Measurements from ENCODE around the gene CLSTN2.

The CLSTN2 gene

GRCh38 chr3:140153736-140154135, 218.8 kb downstream of the CLSTN2 start:
- no peak for DNase-seq

DNA sequence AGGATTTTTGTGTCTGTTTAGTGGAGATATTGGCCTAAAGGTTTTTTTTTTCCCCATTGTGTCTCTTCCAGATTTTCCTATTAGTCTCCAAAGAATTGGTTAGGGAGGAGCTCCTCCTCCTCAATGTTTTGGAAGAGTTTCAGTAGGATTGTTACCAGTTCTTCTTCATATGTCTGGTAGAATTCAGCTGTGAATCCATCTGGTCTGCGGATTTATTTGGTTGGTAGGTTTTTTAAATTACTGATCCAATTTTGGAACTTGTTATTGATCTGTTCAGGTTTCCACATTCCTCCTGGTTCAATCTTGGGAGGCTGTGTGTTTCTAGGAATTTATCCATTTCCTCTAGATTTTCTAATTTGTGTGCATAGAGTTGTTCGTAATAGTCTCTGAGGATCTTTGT, 222.2 kb downstream of the CLSTN2 start:
- no peak for DNase-seq

GRCh38 chr3:140159646-140160045, 224.7 kb downstream of the CLSTN2 start:
- no peak for DNase-seq

DNA sequence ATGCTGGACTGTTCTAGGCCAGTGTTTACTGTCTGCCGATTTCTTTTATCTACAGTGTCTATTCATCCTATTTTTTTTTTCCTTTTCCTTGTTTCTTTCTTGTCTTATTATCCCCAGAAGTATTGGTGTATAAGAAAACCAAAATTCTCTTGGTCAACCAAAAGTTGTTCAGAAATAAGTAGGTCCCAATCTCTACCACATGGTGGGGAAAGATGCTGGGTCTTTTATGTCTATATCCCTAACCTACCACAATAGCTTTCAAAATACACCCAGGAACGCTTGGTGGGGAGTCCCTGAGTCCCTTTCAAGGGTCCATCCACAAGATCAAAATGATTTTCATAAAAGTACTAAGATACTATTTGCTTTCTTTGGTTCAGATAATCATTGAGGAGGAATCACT, 225.6 kb downstream of the CLSTN2 start:
- DNase-seq = no peak

- no peak for DNase-seq
Observed at GRCh38 chr3:140162551-140162950, 227.6 kb downstream of the CLSTN2 start.

DNA sequence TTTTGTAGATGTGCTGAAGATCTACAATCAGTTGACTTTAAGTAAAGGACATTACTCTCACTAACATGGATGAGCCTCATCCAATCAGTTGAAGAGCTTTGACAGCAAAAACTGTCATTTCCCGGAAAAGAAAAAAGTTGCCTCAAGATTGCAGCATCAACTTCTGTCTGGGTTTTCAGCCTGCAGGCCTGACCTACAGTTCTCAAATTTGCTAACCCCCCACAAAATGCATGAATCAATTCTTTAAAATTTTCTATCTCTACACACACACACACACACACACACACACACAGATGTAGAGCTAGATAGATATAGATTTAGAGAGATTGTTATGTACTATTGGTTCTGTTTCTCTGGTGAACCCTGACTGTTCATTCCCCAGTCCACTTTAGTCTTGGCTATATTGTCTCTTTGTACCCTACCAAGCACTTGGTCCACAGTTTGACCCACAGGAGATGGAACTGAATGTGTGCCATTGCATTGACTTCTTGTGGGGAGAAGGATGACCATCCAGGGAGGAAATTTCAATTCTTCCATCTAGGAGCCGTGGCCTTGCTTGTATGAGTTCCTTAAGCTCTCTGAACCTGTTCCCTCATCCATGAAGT, 228.3 kb downstream of the CLSTN2 start:
- peak; percentile 22 for DNase-seq

- no peak for DNase-seq
Observed at GRCh38 chr3:140164156-140164555, 229.2 kb downstream of the CLSTN2 start.

DNA sequence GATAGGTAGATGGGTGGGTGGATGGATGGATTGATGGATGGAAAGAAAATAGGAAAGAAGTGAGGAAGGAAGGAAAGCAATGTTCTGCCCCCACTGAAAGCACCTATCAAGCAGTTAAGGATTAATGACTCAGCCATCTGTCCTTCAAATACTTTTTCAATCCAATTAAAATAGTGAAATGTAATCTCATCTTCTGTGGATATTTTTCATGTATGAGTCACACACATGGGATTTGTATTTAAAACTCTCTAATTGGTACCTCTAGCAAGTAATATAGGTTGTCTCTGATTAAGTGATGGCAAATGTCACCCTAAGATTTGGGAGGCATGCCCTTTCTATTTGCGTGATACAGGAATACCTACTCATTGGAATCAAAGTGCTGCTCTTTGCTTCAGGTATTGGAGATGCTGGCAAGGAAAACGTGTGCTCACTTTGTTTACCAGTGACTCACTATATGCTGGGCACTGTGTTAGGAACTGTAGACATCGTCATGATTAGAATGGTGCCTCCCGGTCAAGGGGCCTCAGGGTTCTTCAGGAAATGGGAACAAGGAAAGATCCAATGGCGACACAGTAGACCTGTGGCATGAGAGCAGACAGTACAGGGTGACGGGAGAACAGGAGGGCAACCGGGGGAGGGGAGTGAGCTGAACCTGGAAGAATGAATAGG, 230.1 kb downstream of the CLSTN2 start:
- DNase-seq = peak; percentile 27

DNA sequence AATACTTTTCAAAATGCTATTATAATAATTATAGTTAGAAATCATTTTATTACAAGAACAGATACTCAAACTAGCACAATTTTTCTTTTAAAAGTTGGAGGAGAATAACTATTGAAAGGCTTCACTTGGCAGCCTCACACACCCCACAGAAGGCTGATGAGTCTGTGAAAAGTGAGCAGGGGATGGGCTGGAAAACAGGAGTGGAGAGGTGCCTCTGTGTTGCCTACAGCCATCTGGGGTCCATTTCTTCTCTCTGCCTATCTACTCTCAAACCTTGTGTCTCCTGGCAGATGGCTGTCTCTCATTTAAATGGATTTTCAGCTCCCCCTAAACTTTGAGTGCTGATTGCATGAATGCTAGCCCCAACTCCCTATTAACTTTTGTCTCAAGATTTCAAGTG, 230.8 kb downstream of the CLSTN2 start:
- DNase-seq = no peak

DNA sequence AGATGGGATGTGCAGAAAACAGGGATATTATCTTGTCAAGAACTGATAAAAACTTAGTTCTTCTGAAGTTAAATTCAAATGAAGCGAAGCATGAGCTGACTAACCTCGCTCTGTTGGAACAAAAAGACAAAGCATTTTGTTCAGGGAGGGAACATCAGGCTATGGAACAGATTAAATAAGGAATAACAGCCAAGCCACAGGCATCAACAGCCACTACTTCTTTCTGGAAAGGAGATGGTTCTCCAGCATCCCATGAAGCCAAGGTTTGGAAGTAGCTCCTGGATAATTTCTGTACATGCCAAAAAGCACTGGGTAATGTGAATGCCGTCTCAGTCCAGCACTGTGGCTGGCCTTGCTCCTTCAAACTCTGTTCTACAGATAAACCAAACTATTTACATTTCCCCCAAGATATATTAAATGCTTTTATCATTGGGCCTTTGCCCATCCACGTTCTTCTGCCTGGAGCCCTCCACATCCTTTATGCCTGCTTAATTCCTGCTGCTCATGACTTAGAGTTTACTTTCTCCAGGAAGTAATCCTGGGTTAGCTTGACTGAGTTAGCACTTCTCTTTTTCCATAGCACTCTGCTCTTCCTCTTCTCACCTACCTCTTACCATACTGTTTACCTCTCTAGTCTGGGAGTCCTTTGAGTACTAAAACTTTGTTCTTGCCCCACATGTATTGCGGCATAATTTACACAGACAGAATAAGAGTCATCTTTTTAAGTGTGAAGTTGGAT, 232.0 kb downstream of the CLSTN2 start:
- peak; percentile 14 for DNase-seq

- peak; percentile 25 for DNase-seq
Observed at GRCh38 chr3:140167600-140168281, 232.8 kb downstream of the CLSTN2 start.

- DNase-seq = no peak
Observed at GRCh38 chr3:140170612-140171011, 235.6 kb downstream of the CLSTN2 start.

- DNase-seq = peak; percentile 62
Observed at GRCh38 chr3:140176526-140176925, 241.5 kb downstream of the CLSTN2 start.

- DNase-seq = peak; percentile 4
Observed at GRCh38 chr3:140177943-140178342, 243.0 kb downstream of the CLSTN2 start.

- DNase-seq = no peak
Observed at GRCh38 chr3:140178482-140178881, 243.5 kb downstream of the CLSTN2 start.

DNA sequence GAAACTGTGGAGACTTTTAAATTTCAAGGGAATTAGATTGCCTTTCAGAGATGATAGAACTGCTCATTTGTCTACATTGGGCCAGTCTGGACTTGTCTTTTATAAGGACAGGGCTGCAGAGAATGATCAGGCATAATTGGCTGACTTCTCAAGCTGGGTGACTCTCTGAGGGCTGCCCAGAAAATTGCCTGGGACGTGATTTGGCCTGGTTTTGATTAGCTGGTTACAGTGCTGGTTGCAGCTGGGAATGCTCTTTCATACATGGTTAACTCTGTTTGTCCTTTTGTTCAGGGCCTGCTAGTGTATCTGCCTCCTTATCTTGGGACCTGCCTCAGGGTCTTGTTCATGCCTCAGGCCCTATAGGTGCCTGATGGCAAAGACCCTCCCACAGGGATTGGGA, 245.6 kb downstream of the CLSTN2 start:
- DNase-seq = peak; percentile 2

DNA sequence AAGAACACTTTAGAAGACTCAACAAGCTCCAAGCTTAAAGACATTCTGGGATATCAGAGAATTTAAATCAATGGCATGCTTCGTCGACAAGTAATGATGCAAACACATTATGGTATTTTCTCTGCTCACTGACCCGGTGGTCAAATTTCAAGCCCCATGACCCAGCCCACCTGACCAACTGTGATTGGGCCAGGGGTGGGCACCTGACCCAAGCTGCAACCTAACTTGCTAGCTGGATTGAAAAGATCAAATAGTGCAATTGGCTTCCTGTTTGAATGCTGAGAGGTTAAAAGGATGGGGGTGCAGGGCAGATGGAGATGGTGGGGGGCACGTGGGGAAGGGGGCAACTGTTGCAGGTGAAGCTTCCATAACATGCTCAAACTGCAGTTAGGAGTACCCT, 250.4 kb downstream of the CLSTN2 start:
- no peak for DNase-seq

- peak; percentile 62 for DNase-seq
Observed at GRCh38 chr3:140186421-140186920, 251.5 kb downstream of the CLSTN2 start.

DNA sequence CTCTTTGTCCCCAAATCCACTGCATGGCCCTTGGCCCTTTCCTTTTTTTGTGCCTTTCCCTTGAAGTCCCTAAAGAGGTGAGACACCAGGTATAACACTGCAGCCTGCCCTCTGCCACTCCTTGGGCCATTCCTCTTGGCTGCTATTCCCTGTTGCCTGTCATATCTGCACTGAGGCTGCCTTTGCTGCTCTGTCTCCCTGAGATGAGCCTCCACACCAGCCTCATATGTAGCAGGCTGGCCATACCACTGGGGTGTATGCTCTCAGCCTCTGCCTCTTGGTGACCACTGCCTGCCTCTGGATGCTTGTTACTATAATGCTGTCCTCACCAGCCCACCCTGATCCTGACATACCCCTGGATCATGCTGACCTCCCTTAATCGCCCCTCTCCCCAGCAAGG, 252.0 kb downstream of the CLSTN2 start:
- DNase-seq = no peak

- DNase-seq = no peak
Observed at GRCh38 chr3:140187656-140188221, 252.8 kb downstream of the CLSTN2 start.

- no peak for DNase-seq
Observed at GRCh38 chr3:140188285-140188684, 253.3 kb downstream of the CLSTN2 start.

DNA sequence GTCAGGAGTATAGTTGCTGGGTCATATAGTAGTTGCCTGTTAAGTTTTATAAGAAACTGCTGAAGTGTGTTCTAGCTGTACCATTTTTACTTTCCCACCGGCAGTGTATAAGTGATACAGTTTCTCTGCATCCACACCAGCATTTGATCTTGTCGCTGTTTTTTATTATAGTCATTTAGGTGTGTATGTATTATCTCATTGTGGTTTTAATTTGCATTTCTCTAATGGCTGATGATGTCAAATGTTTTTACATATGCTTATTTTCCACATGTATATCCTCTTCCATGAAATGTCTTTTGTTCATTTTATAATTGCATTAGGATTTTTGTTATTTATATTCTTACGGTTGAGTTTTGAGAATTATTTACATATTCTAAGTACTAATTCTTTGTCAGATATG, 254.3 kb downstream of the CLSTN2 start:
- no peak for DNase-seq

- no peak for DNase-seq
Observed at GRCh38 chr3:140189976-140190375, 255.0 kb downstream of the CLSTN2 start.

All from fibroblast of skin of scalp (primary cell).